ENCODE results near the gene AHSG.

GRCh38 chr3:186596568-186597287 is 16.1 kb upstream of the AHSG start:
- TF ChIP-seq CTCF (conservative IDR thresholded peaks at IDR 0.05; ENCODE audit: low read length): no peak
- no peak for TF ChIP-seq EZH2phosphoT487 (IDR thresholded peaks at IDR 0.05; ENCODE audit: borderline replicate concordance)

All from Loucy (cell line).